ENCODE data around the gene SNAI3. TPM values are rescaled to one million over a fixed set of nuclear protein-coding genes. Genes with fewer than 3 reads are reported as not detected.

Gene SNAI3
- total RNA-seq, 1 experiment from 2014 or later = not detected

DNA sequence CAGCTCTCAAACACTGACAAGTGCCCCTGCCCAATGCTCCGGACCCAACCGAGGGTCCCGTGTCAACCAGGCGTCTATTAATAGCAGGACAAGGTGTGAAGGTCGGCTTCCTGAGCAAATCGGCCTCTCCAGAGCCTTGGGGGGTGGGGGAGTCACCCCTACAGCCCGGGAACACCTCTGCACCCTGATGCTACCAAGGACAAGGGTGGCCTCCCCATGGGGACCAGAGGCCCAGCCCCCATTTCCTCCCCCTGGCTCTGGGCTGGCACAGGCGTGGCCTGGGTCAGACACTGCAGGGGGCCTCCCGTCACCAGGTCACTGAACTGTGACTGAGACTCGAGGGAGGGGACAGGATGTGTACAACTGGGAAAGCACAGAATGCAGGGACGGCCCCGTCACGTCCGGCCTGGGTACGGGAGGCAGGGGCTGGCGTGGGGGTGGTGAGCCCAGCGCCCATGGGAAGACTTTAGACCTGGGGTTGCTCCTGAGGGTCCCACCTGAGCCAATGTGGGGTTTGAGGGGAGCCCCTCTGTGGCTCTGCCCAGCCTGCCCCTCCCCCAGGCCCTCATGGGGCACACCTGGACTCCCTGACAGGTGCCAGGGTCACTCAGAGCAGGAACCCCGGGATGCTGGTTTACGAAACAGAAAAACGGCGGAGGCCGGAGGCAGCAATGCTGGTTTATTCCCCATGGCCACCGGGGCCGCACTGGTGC lies 34.9 kb downstream of the SNAI3 start:
- no peak for DNase-seq (ENCODE audit: low read depth)

DNA sequence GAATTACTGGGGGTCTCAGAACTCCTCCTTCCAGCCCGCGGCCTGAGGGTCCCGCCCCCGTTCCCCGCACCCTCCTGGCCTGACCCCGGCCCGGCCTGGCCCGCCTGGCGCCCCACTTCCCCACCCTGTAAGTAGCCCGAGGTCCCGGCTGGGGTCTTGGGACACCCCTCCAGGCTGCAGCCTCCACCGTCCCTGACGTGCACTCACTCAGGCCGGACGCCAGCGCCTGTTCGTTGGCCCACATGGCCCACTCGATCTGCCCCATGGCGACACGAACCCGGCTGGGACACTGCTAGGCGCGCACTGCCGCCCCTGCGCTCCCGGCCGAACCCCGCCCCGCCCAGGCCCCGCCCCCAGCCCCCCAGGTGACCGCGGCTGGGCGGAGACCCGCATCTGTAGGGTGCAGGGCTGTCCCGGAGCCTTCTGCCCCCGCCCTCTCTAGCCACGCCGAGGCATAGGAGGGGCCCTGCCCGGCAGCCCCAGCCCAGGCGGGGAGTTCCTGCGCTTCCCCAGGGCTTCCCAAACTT lies 35.5 kb downstream of the SNAI3 start, which contains the start of gene CYBA:
CYBA (minus strand) TSS at position 305 of the 527 bp plus-strand sequence; CDS start at position 265, 40 bp downstream.
- peak; percentile 24 for DNase-seq (ENCODE audit: low read depth)

- no peak for DNase-seq (ENCODE audit: low read depth)
Observed at GRCh38 chr16:88649924-88650748, 36.2 kb downstream of the SNAI3 start.

DNA sequence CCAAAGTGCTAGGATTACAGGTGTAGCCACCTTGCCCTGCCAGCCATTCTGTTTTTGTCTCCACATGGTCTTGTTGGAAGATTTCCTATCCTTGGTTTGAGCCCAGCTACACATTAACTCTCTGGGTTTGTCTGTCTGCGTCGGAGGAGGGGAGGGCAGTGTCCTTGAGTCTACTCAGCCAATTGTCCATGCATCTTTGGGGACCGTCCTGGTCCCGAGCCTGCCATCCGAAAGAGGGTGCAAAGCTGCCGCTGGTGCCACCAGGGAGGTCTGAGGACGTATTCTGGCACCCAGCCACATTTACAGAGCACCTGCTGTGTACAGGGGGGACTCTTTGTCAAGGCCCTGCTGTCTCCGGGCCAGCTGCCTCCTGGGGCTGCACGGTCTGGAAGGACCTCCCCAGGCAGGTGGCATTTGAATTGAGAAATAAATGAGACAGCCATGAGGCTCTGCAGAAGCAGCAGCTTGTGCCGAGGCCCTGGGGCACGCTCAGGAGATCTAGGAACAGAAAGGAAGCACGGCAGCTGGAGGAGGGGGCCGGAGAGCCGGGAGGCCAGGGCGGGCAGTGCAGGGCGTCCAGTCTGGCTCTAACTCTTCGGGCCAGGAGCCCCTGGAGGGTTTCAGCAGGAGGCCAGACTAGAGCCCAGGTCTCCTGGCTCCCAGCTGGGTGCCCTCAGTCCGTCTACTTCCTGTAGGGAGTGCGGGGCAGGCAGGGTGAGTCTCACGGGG lies 36.9 kb downstream of the SNAI3 start:
- DNase-seq (ENCODE audit: low read depth) = no peak

DNA sequence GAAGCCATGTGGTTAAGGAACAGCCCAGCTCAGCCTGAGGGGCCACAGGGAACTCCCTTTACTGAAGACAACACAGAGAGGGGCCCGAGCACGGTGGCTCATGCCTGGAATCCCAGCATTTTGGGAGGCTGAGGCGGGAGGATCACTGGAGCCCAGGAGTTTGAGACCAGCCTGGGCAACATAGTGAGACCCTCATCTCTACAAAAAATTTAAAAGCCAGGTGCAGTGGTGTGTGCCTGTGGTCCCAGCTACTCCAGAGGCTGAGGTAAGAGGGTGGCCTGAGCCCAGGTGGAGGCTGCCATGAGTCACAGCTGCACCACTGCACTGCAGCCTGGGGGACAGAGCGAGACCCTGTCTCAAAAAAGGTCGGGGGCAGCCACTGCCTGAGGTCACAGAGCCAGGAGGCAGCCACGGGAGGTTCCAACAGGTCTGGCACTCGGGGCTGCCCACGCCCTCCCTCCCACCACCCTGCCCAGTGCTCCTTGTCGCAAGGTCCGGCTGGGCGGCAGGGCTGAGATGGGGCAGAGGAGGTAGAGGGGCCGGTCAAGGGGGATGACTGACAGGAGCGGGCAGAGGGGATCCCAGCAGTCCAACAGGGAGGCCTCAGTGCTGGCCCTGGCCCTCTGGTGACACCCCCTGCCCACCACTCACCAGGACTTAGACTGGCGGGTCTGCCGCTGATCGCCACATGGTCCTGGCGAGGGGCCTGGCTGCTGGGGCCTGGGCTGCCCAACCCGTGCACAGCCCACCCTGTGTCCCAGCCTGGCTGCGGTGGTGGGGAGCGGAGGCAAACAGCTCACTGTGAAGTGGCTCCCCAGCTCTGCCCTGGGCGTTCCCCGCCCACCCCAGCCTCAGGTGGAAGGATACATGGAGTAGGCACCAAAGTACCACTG lies 38.9 kb downstream of the SNAI3 start:
- no peak for DNase-seq (ENCODE audit: low read depth)

- no peak for DNase-seq (ENCODE audit: low read depth)
Observed at GRCh38 chr16:88646345-88647034, 39.8 kb downstream of the SNAI3 start.

GRCh38 chr16:88645941-88646340 lies 40.4 kb downstream of the SNAI3 start:
- no peak for DNase-seq (ENCODE audit: low read depth)

GRCh38 chr16:88645455-88645854 lies 40.9 kb downstream of the SNAI3 start:
- DNase-seq (ENCODE audit: low read depth) = no peak

DNA sequence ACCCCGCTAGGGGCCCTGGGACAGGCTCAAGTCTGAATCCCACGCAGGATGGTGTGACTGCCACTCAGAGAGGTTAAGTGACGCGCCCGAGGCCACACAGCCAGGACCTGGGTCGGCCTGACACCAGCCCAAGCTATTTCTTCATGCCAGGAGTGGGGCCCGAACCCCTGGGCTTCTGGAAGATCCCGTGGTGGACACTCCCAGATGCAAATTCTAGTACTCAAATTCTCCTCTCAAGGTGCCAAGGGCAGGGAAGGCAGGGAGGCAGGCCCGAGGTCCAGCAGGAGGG lies 42.7 kb downstream of the SNAI3 start:
- no peak for DNase-seq (ENCODE audit: low read depth)

DNA sequence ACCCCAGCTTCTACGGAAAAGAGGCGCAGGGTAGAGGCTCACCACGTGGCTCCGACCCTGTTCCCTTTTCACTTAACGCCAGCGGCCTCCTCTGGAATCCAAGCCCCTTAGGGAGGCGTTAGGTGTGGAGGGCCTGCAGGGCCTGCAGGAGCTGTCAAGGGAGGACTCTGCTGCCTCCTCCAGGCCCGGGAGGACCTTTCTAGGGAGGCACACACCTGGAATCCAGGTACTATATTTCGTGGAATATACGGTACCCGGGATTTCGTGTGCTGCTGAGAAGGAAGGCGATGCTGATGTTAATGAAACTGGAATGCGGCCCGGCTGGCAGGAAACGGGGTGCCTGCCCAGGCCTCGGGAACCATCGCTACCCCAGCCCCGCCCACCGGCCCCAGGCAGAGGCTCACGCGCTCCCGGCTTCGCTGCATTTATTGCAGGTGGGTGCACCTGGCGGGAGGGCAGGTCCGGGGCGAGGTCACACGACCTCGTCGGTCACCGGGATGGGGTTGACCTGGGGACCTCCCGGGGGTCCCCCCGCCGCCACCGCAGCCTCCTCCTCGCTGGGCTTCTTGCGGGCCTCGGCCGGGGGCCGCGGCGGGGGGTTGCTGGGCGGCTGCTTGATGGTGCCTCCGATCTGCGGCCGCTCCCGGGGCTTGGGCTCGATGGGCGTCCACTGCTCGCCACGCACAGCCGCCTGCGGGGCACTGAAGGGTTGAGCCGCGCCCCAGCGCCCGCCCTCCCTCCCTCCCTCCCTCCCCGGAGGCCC lies 43.2 kb downstream of the SNAI3 start:
- no peak for DNase-seq (ENCODE audit: low read depth)

DNA sequence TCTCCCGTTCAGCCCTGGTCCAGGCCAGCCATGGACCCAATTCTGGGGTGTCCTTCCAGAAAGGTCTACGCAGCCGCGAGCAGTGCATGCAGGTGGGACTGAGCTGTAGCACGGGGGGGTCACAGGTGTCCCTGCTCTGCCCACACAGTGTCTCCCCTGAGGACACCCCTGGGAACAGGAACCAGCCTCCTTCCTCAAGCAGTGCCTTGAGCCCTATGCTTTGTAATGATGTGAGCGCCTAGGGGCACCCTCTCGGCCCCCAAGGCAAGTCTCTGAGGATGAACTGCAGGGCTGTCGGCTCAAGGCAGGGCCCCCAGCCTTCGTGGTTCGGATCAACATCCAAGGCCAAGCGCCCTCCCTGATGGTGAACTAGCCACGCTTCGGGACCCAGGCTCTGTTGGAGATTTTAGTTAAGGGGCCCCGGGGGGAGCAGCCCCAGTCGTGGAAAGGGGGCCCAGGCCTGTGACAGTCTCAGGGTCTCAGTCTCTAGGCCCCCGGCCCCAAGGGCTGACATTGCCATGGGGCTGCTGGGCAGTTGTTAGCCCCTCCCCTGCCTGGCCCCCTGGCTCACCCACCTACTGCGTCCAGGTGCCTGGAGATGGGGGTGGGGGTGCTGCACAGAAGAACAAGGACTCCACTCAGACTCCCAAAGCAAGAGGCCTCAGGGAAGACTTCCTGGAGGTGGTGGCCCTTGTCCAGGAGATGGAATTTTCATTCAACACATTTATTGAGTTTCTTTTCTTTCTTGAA lies 45.6 kb downstream of the SNAI3 start:
- no peak for DNase-seq (ENCODE audit: low read depth)

DNA sequence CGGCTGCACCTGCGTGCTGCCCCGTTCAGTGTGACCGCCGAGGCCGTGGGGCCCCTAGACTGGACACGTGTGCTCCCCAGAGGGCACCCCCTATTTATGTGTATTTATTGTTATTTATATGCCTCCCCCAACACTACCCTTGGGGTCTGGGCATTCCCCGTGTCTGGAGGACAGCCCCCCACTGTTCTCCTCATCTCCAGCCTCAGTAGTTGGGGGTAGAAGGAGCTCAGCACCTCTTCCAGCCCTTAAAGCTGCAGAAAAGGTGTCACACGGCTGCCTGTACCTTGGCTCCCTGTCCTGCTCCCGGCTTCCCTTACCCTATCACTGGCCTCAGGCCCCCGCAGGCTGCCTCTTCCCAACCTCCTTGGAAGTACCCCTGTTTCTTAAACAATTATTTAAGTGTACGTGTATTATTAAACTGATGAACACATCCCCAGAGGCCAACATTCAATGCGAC lies 46.2 kb downstream of the SNAI3 start:
- no peak for DNase-seq (ENCODE audit: low read depth)

GRCh38 chr16:88639231-88640038 lies 46.9 kb downstream of the SNAI3 start:
- DNase-seq (ENCODE audit: low read depth) = no peak

GRCh38 chr16:88638323-88639230 lies 47.7 kb downstream of the SNAI3 start, which contains the start of gene IL17C:
IL17C (plus strand) TSS chr16:88638572; CDS start chr16:88638642, 70 bp downstream.
- DNase-seq (ENCODE audit: low read depth) = no peak

DNA sequence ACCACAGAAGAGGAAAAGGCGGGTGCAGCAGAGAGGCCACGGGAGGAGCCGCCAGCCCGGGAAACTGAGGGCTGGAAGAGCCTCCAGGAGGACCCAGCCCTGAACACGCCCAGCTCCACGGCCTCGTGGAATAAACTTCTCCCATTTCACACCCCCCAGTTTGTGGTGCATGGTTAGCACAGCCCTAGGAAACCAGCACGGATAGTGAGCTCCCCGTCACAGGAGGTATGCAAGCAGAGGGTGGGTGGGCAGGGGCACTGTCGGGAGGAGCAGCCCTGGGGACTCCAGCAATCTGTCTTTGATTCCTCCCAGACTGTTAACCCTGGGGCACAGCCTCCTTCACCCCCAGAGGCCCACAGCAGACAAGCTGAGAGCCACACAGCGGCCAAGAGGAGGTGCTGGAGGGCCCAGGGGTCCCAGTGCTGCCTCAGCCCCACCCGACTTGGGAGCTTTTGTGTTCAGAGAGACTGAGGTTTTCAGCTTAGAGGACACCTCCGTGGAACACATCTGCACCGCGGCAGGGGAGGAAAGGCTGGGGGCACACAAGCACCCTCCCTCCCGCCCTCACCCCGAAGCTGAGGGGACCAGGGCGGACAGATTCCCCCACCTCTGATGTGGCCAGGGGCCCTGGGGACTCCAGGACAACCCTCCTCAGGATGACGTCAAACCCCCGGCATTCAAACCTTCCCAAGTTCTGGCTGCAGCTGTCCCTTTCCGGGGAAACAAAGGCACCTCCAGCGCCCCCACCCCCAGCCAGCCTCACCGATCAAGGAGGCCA lies 49.6 kb downstream of the SNAI3 start:
- no peak for DNase-seq (ENCODE audit: low read depth)

GRCh38 chr16:88635671-88636319 lies 50.5 kb downstream of the SNAI3 start:
- DNase-seq (ENCODE audit: low read depth) = no peak
